PC-3 (cell line): ENCODE data around the gene SPTAN1. TPM values are rescaled to one million over a fixed set of nuclear protein-coding genes. Genes with fewer than 3 reads are reported as not detected.
"Not testable (repeated sequence)": the region's sequence is repeated elsewhere in the genome, so short reads cannot be mapped to it uniquely, and the experiment has no call there.

ENCODE experiments used
- ATAC-seq: fragments of 200-7000 bp; cut with Tn5 transposase; 2 replicates; pipeline ENCODE4 v1.9.1; 2020; ENCODE audit warnings: mild to moderate bottlenecking, moderate library complexity
- BruUV-seq: library from RNA; stranded (reverse); fragments of 400-500 nt; replicated peaks from 2 replicates; lab custom pipeline; 2021; lab: Mats Ljungman, UMichigan
- CTCF ChIA-PET: fragments of 300-600 bp; sonication (Branson Sonifier 250); formaldehyde crosslinking; loops from one replicate; lab custom pipeline; 2022; ENCODE audit warnings: antibody characterized with exemption; lab: Charles Lee
- POLR2A ChIA-PET: fragments of 300-600 bp; sonication (Branson Sonifier 250); formaldehyde crosslinking; loops from one replicate; lab custom pipeline; 2022; ENCODE audit warnings: antibody characterized with exemption; ENCODE audit not compliant: unreplicated experiment; lab: Charles Lee
- DNase-seq: peaks from one replicate; pipeline ENCODE4 v3.0.0-alpha.2; 2015
- H2AFZ ChIP-seq: fragments of 300-600 bp; sonication (generic); 2 replicates; pipeline ENCODE4 v1.6.0; 2016; ENCODE audit warnings: antibody characterized with exemption, low read length
- H3F3A ChIP-seq: fragments of 300-600 bp; sonication (generic); one replicate; pipeline ENCODE4 v1.6.0; 2017; ENCODE audit warnings: antibody characterized with exemption, low read length, control low read depth, mild to moderate bottlenecking; ENCODE audit not compliant: unreplicated experiment
- H3K27ac ChIP-seq: fragments of 300-600 bp; sonication (generic); 2 replicates; pipeline ENCODE4 v1.5.1; 2016; ENCODE audit warnings: mild to moderate bottlenecking, low read length
- H3K27me3 ChIP-seq: fragments of 300-600 bp; sonication (generic); 2 replicates; pipeline ENCODE4 v1.6.1; 2016; ENCODE audit warnings: low read length, mixed read lengths
- H3K36me3 ChIP-seq: fragments of 300-600 bp; sonication (generic); 2 replicates; pipeline ENCODE4 v1.6.1; 2016; ENCODE audit warnings: low read depth, mixed run types, low read length, mixed read lengths
- H3K4me1 ChIP-seq: fragments of 300-600 bp; sonication (generic); 2 replicates; pipeline ENCODE4 v1.5.1; 2016; ENCODE audit warnings: low read length; ENCODE audit not compliant: insufficient read depth
- H3K4me2 ChIP-seq: fragments of 300-600 bp; sonication (generic); 2 replicates; pipeline ENCODE4 v1.6.0; 2016; ENCODE audit warnings: low read length
- H3K4me3 ChIP-seq: fragments of 300-600 bp; sonication (generic); 2 replicates; pipeline ENCODE4 v1.5.1; 2016; ENCODE audit warnings: mild to moderate bottlenecking, low read length, mixed read lengths
- H3K79me2 ChIP-seq: fragments of 300-600 bp; sonication (generic); 2 replicates; pipeline ENCODE4 v1.6.1; 2017; ENCODE audit warnings: low read length, mixed read lengths
- H3K9ac ChIP-seq: fragments of 300-600 bp; sonication (generic); 2 replicates; pipeline ENCODE4 v1.6.0; 2016; ENCODE audit warnings: mild to moderate bottlenecking, low read length
- H3K9me2 ChIP-seq: fragments of 300-600 bp; sonication (generic); replicated peaks from 2 replicates; pipeline ENCODE4 v1.6.1; 2016; ENCODE audit warnings: mixed run types, low read length, mixed read lengths
- H3K9me3 ChIP-seq: fragments of 300-600 bp; sonication (generic); 2 replicates; pipeline ENCODE4 v1.6.1; 2016; ENCODE audit warnings: low read length, mixed read lengths
- H4K20me1 ChIP-seq: fragments of 300-600 bp; sonication (generic); 2 replicates; pipeline ENCODE4 v1.6.1; 2016; ENCODE audit warnings: low read length, mixed read lengths
- EZH2 ChIP-seq: fragments of 300-600 bp; sonication (generic); IDR thresholded peaks from one replicate; pipeline ENCODE4 v1.6.1; 2017; ENCODE audit warnings: antibody characterized with exemption, mild to moderate bottlenecking, low read length; ENCODE audit not compliant: unreplicated experiment
- EZH2phosphoT487 ChIP-seq: fragments of 300-600 bp; sonication (generic); IDR thresholded peaks from 2 replicates; pipeline ENCODE4 v1.6.1; 2018; ENCODE audit warnings: mild to moderate bottlenecking, antibody characterized with exemption, low read length, borderline replicate concordance
- intact Hi-C: fragments of 100-400 bp; cut with micrococcal nuclease; formaldehyde crosslinking; loops from 2 replicates; pipeline ENCODE4 v1.9.0; 2023
- total RNA-seq: library from RNA; depleted of rRNA; stranded (reverse); fragments of >200 nt; gene quantifications from 2 replicates; pipeline ENCODE4 v1.2.3, GENCODE V29; 2014
- TF ChIP-seq, protein P1 (sequence below): fragments of 300-600 bp; sonication (generic); conservative IDR thresholded peaks from 2 replicates; pipeline ENCODE4 v1.5.1; 2017; ENCODE audit warnings: antibody characterized with exemption, low read depth, mild to moderate bottlenecking, low read length

SPTAN1 gene
- total RNA-seq, 1 experiment from 2014 or later, result 221 TPM

DNA sequence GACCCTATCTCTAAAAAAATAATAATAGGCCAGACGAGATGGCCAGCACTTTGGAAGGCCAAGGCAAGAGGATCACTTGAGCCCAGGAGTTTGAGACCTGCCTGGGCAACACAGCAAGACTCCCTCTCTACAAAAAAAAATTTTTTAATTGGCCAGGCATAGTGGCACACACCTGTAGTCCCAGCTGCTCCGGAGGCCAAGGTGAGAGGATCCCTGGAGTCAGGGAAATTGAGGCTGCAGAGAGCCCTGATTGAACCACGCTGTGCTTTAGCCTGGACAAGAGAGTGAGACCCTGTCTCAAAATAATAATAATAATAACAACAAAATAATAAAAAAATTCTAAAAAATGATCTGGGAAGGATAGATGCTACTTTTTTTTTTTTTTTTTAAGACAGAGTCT is 105.4 kb downstream of the SPTAN1 start:
- no peak overlapping the region for H3K9ac ChIP-seq
- no peak overlapping the region for H3K4me2 ChIP-seq
- no peaks in the 10 kb centered on the region for H4K20me1 ChIP-seq
- TF ChIP-seq, protein P1, sequence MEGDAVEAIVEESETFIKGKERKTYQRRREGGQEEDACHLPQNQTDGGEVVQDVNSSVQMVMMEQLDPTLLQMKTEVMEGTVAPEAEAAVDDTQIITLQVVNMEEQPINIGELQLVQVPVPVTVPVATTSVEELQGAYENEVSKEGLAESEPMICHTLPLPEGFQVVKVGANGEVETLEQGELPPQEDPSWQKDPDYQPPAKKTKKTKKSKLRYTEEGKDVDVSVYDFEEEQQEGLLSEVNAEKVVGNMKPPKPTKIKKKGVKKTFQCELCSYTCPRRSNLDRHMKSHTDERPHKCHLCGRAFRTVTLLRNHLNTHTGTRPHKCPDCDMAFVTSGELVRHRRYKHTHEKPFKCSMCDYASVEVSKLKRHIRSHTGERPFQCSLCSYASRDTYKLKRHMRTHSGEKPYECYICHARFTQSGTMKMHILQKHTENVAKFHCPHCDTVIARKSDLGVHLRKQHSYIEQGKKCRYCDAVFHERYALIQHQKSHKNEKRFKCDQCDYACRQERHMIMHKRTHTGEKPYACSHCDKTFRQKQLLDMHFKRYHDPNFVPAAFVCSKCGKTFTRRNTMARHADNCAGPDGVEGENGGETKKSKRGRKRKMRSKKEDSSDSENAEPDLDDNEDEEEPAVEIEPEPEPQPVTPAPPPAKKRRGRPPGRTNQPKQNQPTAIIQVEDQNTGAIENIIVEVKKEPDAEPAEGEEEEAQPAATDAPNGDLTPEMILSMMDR, result no peak
- TF ChIP-seq EZH2, result no peak
- no peak for TF ChIP-seq EZH2phosphoT487
- no peak overlapping the region for H2AFZ ChIP-seq
- no peaks in the 10 kb centered on the region for H3F3A ChIP-seq
- no peak overlapping the region for H3K27ac ChIP-seq
- no peaks in the 10 kb centered on the region for H3K36me3 ChIP-seq
- H3K4me1 ChIP-seq, result peaks cover 3% of the 10 kb centered on the region
- no TSS peak for BruUV-seq
- intact Hi-C loops, result loop anchor here (2.0 kb wide), 1 partner anchor 27 kb away; no protein-coding TSS in a partner anchor
- no peaks in the 10 kb centered on the region for H3K9me2 ChIP-seq
- POLR2A ChIA-PET, result no interaction called here
- H3K79me2 ChIP-seq, result peaks cover 19% of the 10 kb centered on the region
- no peaks in the 10 kb centered on the region for H3K9me3 ChIP-seq
- CTCF ChIA-PET, result no interaction called here
- DNase-seq (no peak), ATAC-seq (no peak)
- no peak overlapping the region for H3K4me3 ChIP-seq
- no peaks in the 10 kb centered on the region for H3K27me3 ChIP-seq

DNA sequence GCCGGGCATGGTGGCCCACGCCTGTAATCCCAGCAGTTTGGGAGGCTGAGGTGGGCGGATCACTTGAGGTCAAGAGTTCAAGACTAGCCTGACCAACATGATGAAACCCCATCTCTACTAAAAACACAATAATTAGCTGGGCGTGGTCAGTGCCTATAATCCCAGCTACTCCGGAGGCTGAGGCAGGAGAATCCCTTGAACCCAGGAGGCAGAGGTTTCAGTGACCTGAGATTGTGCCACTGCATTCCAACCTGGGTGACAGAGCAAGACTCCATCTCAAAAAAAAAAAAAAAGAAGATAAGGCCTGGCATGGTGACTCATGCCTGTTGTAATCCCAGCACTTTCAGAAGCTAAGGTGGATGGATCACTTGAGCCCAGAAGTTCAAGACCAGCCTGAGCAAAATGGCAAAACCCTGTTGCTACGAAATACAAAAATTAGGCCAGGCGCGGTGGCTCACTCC is 114.1 kb downstream of the SPTAN1 start:
- DNase-seq, H3K79me2 ChIP-seq, H3F3A ChIP-seq, CTCF ChIA-PET, intact Hi-C loops, H4K20me1 ChIP-seq, H3K9me2 ChIP-seq, H2AFZ ChIP-seq, H3K4me2 ChIP-seq, H3K36me3 ChIP-seq, ATAC-seq, BruUV-seq, H3K27me3 ChIP-seq, H3K4me1 ChIP-seq, H3K4me3 ChIP-seq, H3K27ac ChIP-seq, H3K9me3 ChIP-seq, H3K9ac ChIP-seq: not testable (repeated sequence)
- POLR2A ChIA-PET, result interaction anchor here (0.7 kb wide), 1 partner anchor 162 kb away, joined by 4 read pairs; no protein-coding TSS in a partner anchor

DNA sequence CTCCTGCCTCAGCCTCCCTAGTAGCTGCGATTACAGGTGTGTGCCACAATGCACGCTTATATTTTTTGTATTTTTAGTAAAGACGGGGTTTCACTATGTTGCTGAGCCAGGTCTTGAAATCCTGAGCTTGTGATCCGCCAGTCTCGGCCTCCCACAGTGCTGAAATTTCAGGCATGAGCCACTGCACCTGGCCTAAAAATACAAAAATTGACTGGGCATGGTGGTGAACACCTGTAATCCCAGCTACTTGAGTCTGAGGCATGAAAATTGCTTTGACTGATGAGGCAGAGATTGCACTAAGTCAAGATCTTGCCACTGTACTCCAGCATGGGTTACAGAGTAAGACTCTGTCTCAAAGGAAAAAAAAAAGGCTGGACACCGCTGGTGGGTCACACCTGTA is 117.4 kb downstream of the SPTAN1 start:
- Histone ChIP-seq H3K4me1 (no peaks in the 10 kb centered on the region), H3K9ac (no peak overlapping the region), H4K20me1 (no peaks in the 10 kb centered on the region), H3K9me3 (no peaks in the 10 kb centered on the region), H3K79me2 (no peaks in the 10 kb centered on the region), H3K27me3 (no peaks in the 10 kb centered on the region), H3K4me3 (no peak overlapping the region), H2AFZ (no peak overlapping the region), H3F3A (no peaks in the 10 kb centered on the region), H3K36me3 (no peaks in the 10 kb centered on the region), H3K27ac (no peak overlapping the region), H3K9me2 (no peaks in the 10 kb centered on the region), H3K4me2 (no peak overlapping the region)
- ChIA-PET CTCF (no interaction called here), POLR2A (no interaction called here)
- no TSS peak for BruUV-seq
- TF ChIP-seq, protein P1, result no peak
- no peak for TF ChIP-seq EZH2
- no peak for DNase-seq
- intact Hi-C loops, result no loop called here
- ATAC-seq, result no peak
